Measurements from ENCODE around the gene INSRR.
A peak's percentile ranks its signal among the peaks of the same experiment; 100 is the strongest.

The INSRR gene

GRCh38 chr1:156840186-156840897 lies 18.6 kb downstream of the INSRR start:
- no peak for DNase-seq (ENCODE audit: low read depth)
- H3K4me3 ChIP-seq (ENCODE audit: low read depth, low read length): no peak overlapping the region

- no peak overlapping the region for H3K4me3 ChIP-seq (ENCODE audit: low read depth, low read length)
- DNase-seq (ENCODE audit: low read depth): no peak
Measured at GRCh38 chr1:156839426-156840109, 19.3 kb downstream of the INSRR start.

- DNase-seq (ENCODE audit: low read depth): no peak
- H3K4me3 ChIP-seq (ENCODE audit: low read depth, low read length): no peak overlapping the region
Measured at GRCh38 chr1:156838972-156839371, 19.9 kb downstream of the INSRR start.

DNA sequence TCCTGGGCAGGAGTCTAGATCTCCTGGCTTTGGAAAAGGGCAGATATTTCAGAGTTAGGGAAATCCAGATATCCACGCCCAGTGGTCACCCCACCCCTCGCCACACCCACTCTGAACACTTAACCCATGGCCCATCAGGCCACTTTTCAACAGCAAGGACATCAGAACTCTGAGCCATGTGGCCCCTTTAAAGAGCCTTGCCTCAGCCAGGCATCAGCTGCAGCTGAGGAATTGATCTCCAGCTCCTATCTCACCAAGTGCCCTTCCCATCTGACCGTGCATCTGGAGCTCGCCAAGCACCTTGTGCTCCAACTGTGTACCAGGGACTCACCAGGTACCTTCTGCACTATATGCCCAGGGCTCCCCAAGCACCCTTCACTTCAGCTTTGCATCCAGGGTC lies 22.0 kb downstream of the INSRR start:
- H3K4me3 ChIP-seq (ENCODE audit: low read depth, low read length): no peak overlapping the region
- no peak for DNase-seq (ENCODE audit: low read depth)

DNA sequence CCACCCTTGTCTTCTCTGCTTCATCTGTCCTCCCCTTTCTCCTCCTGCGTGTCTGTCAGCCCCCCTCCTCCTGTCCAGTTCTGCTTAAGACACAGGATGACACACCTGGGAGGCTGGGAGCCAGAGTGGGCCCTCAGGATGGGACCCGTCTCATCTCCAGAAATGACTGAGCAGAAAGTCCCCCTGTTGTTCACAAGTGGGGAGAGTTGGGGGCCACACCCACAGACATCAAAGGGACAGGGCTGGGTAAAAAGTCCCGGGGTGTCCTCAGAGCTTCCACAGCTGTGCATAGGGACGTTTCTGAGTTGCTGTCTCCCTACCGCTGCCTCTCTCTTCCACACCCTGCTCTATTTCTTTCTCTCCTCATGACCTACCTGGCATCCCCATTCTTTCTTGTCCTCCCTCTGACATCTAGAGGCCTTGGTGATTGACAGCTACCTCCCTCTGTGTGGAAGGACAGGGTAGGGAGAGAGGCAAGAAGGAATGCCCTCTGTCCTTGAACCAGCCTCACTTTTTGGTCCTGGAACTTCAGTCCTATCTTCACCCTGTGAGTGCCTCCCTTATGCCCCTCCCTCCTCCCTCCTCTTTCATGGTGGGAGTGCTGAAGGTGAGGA lies 22.8 kb downstream of the INSRR start:
- DNase-seq (ENCODE audit: low read depth): no peak
- no peak overlapping the region for H3K4me3 ChIP-seq (ENCODE audit: low read depth, low read length)

- no peak for DNase-seq (ENCODE audit: low read depth)
- H3K4me3 ChIP-seq (ENCODE audit: low read depth, low read length): no peak overlapping the region
Measured at GRCh38 chr1:156834322-156834721, 24.6 kb downstream of the INSRR start.

DNA sequence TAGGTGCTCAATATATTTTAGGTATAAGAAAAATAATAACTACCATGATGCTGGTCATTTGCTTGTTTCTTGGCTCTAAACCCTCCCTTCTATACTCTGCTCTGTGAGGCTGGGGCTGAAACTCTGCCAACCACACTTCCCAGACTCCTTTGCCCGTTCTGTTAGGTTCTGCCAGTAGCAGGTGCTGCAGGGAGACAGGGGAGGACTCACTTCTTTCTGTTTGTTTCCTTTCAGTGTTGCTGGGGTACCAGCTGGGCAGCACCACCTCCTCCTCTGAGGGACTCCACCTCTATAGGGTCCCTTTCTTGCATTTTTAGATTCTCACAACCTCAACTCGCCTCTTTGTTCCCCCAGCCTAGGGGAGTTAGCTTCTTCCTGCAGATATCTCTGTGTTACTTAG lies 25.3 kb downstream of the INSRR start:
- H3K4me3 ChIP-seq (ENCODE audit: low read depth, low read length): no peak overlapping the region
- no peak for DNase-seq (ENCODE audit: low read depth)

DNA sequence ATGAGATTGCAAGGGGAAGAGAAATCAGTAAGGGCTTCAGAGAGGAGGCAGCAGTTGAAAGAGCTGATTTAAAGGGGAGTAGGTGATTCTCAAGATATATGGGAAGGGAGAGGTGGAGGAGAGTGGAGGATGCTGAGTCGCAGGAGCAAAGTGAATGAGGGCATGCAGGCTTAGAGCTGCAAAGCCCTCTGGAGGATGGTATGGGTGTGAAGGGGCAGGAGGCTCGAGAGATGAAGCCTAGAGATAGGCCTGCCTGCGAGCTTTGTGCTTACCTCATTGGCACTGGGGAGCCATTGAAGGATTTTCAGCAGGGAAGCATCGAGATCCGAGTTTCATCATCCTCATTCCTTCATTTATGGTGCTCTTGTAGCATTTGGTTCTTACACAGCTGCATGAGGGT lies 26.5 kb downstream of the INSRR start:
- DNase-seq (ENCODE audit: low read depth): no peak
- H3K4me3 ChIP-seq (ENCODE audit: low read depth, low read length): no peak overlapping the region

DNA sequence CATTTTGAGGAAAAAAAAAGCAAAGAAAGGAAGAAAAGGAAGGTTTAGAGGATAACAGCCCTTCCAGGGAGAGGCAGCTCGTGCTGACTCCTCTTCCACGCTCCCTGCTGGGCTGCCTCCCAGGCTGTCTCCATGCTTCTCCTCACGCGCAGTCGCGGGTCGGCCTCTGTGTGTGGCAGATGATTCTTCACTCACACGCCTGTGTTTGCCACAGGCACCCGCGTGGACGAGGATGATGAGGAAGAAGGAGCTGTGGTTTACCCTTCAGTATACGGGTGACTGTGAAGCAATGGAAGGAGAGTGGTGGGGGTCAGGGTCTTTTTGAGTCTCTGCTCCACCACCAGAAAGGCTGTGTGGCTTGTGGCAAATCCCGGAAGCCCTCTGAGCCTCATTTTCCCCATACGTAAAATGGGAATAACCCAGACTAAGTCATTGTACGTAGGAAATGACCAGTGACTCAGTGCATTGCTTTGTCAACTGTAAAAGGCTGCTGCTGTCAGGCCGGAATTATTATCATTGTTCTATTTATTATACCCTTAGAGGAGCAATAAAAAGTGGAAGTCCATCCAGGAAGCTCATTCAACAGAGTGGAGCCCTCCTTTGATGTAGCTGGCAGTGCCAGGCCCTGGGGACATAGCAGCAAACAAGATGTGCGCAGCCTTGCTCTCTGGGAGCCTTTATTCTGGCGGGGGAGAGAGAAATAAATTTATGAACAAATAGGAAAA lies 30.4 kb downstream of the INSRR start:
- no peak overlapping the region for H3K4me3 ChIP-seq (ENCODE audit: low read depth, low read length)
- DNase-seq (ENCODE audit: low read depth): no peak

- H3K4me3 ChIP-seq (ENCODE audit: low read depth, low read length): no peak overlapping the region
- no peak for DNase-seq (ENCODE audit: low read depth)
Measured at GRCh38 chr1:156826630-156827029, 32.3 kb downstream of the INSRR start.

GRCh38 chr1:156823210-156823790 lies 35.6 kb downstream of the INSRR start:
- DNase-seq (ENCODE audit: low read depth): no peak
- no peak overlapping the region for H3K4me3 ChIP-seq (ENCODE audit: low read depth, low read length)

DNA sequence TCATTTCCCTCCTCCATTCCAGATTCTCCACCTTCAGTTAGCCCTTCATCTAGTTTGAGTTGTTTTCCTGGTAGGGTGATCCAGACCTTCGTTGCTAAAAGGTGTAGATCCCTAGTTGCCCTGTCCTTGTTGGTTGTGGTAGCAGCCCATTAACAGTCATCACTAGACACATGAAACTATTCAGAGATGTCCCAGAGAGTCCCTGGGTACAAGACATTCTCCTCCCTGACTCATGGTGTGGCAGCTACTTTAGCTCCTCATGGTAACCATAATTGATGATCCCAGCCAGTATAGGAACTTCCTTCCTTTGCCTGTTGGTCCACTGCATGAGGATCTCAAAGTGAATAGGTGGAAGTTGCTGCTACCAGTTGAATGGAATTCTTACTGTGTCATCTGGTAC lies 36.2 kb downstream of the INSRR start:
- no peak overlapping the region for H3K4me3 ChIP-seq (ENCODE audit: low read depth, low read length)
- no peak for DNase-seq (ENCODE audit: low read depth)

- H3K4me3 ChIP-seq (ENCODE audit: low read depth, low read length): no peak overlapping the region
- peak; percentile 29 for DNase-seq (ENCODE audit: low read depth)
Measured at GRCh38 chr1:156821801-156822200, 37.1 kb downstream of the INSRR start.

DNA sequence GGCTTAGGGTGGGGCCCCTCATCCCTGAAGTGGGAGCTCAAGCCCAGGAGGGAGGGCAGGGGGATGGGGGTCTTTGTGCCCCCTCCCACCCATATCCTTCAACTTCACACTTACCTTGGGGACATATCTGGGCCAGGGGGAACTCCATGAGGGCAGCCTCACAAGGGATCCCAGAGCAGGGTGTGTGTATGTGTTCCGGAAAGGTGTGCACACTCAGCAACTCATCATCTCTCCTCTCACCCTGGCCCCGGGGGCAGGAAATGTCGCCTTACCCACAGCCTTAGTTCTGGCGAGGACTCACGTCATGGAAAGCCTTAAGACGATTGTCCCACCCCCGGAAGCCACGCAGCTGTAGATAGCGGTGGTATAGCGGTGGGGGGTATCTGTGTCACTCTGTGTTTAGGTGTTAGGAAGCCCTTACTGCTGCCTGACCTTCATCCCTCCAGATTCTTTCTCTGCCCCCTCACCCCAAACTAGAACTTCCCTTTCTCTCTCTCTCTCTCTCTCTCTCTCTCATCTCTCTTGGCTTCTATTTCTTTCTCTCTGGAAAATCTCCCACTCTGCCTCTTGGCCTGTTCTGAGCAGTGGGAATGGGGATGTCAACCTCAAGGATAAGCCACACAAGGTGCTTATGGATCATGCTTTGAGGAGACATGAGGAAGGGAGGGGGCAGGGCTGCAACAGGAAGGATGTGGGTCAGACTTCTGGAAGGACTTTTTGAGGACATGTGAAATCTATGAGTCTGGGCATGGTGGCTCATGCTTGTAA lies 42.2 kb downstream of the INSRR start, which contains the start of gene SH2D2A:
Gene SH2D2A, minus strand, starts transcription at position 288 of the 768 bp plus-strand sequence. Its CDS starts 140 bp downstream, at position 148.
- peak; percentile 31 for DNase-seq (ENCODE audit: low read depth)
- H3K4me3 ChIP-seq (ENCODE audit: low read depth, low read length): no peak within 1 kb of the TSS

DNA sequence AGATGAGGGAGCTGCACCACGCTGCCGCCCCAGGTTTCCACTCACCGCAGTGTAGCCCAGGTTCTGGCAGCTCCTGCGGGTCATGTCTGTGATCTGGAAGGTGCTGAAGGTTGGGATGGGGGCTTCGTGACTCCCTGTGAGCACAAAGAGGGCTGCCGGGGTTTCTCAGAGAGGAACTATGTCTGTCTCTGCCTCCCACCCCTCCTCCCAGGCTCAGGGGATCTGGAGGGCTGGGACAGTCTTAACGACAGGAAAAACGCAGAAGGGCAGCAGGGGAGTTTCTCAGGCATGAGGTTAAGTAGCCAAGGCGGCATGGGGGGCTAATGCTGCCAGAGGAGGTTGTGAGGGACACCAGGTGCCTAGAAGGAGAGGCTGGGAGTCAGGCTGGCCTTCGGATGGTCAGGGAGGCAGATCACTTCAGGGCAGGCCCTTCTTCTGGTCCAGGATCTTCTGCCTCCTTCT lies 42.9 kb downstream of the INSRR start:
- H3K4me3 ChIP-seq (ENCODE audit: low read depth, low read length): no peak overlapping the region
- no peak for DNase-seq (ENCODE audit: low read depth)

GRCh38 chr1:156815307-156815826 lies 43.5 kb downstream of the INSRR start:
- H3K4me3 ChIP-seq (ENCODE audit: low read depth, low read length): no peak overlapping the region

GRCh38 chr1:156814571-156815260 lies 44.2 kb downstream of the INSRR start:
- no peak for DNase-seq (ENCODE audit: low read depth)
- no peak overlapping the region for H3K4me3 ChIP-seq (ENCODE audit: low read depth, low read length)

More at GRCh38 chr1:156815307-156815826, 43.5 kb downstream of the INSRR start:
- peak; percentile 89 for DNase-seq (ENCODE audit: low read depth)

Measured in skeletal muscle cell (primary cell).